Endothelial cell (in vitro differentiated cells): Measurements from ENCODE around the gene ITGAD. TPM values are rescaled to one million over a fixed set of nuclear protein-coding genes. Genes with fewer than 3 reads are reported as not detected.

Experiments used
- DNase-seq: peaks from one replicate; pipeline ENCODE4 v3.0.0; 2021; ENCODE audit warnings: low spot score
- H3K27ac Mint-ChIP-seq: one replicate; pipeline ENCODE4 v1.8.0; 2021; ENCODE audit warnings: mixed read lengths, inconsistent platforms; ENCODE audit not compliant: unreplicated experiment
- H3K27me3 Mint-ChIP-seq: one replicate; pipeline ENCODE4 v1.8.0; 2021; ENCODE audit warnings: mild to moderate bottlenecking, moderate library complexity, mixed read lengths, inconsistent platforms; ENCODE audit not compliant: unreplicated experiment
- H3K36me3 Mint-ChIP-seq: one replicate; pipeline ENCODE4 v1.8.0; 2021; ENCODE audit warnings: mild to moderate bottlenecking, low read depth, mixed read lengths, inconsistent platforms; ENCODE audit not compliant: unreplicated experiment
- H3K4me1 Mint-ChIP-seq: one replicate; pipeline ENCODE4 v1.8.0; 2021; ENCODE audit warnings: mild to moderate bottlenecking, mixed read lengths, inconsistent platforms; ENCODE audit not compliant: unreplicated experiment
- H3K4me3 Mint-ChIP-seq: one replicate; pipeline ENCODE4 v1.8.0; 2021; ENCODE audit warnings: mild to moderate bottlenecking, mixed read lengths, inconsistent platforms; ENCODE audit not compliant: unreplicated experiment
- H3K9me3 Mint-ChIP-seq: one replicate; pipeline ENCODE4 v1.8.0; 2021; ENCODE audit warnings: mixed read lengths, inconsistent platforms; ENCODE audit not compliant: unreplicated experiment
- total RNA-seq: library from RNA; stranded (reverse); fragmentation: NEBNext Ultra II Directional; extraction: Animal tissue kit (Norgen Biotek cat#: 25700); gene quantifications from one replicate; pipeline ENCODE4 v1.2.1, GENCODE V29; 2021; ENCODE audit not compliant: unreplicated experiment
- TF ChIP-seq, protein P1 (sequence below): fragments of 200-600 bp; sonication (generic); IDR thresholded peaks from one replicate; pipeline ENCODE4 v1.5.0; 2021; ENCODE audit warnings: antibody characterized with exemption; ENCODE audit not compliant: unreplicated experiment

ITGAD gene
- total RNA-seq, 1 donor from 2014 or later = not detected

DNA sequence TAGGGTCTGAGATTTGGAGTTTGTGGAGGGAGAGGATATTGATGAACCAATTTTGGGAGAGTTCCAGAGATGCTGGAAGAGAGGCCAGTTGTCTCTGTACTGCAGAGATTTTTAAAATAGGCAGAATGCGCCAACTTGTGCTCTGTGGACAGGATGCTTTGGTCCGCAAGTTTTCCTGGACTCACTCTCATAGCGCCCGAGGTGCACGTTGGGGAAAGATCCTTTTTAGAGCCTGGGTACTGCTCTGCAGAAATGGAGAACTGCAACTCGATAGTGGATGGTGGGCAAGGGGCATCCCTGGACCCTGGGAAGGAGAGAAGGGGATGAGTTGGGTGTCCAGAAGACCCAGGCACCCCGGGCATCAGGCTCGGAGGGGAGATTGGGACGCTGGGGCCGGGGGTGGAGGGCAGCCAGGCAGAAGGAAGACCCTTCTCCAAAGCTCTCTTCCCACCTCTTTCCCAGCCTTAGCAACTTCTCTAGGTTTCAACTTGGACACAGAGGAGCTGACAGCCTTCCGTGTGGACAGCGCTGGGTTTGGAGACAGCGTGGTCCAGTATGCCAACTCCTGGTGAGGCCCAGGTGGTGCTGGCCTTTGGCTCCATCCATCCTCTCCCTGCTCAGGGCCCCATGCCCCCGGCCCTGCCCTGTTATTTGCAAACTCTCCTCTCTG, 37.6 kb upstream of the ITGAD start:
- Mint-ChIP-seq H3K9me3 (no peaks in the 10 kb centered on the region), H3K4me3 (no peak overlapping the region), H3K27me3 (peaks cover 12% of the 10 kb centered on the region), H3K4me1 (no peaks in the 10 kb centered on the region), H3K36me3 (peaks cover 7% of the 10 kb centered on the region), H3K27ac (no peak overlapping the region)
- DNase-seq = no peak
- TF ChIP-seq, protein P1, sequence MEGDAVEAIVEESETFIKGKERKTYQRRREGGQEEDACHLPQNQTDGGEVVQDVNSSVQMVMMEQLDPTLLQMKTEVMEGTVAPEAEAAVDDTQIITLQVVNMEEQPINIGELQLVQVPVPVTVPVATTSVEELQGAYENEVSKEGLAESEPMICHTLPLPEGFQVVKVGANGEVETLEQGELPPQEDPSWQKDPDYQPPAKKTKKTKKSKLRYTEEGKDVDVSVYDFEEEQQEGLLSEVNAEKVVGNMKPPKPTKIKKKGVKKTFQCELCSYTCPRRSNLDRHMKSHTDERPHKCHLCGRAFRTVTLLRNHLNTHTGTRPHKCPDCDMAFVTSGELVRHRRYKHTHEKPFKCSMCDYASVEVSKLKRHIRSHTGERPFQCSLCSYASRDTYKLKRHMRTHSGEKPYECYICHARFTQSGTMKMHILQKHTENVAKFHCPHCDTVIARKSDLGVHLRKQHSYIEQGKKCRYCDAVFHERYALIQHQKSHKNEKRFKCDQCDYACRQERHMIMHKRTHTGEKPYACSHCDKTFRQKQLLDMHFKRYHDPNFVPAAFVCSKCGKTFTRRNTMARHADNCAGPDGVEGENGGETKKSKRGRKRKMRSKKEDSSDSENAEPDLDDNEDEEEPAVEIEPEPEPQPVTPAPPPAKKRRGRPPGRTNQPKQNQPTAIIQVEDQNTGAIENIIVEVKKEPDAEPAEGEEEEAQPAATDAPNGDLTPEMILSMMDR = no peak

DNA sequence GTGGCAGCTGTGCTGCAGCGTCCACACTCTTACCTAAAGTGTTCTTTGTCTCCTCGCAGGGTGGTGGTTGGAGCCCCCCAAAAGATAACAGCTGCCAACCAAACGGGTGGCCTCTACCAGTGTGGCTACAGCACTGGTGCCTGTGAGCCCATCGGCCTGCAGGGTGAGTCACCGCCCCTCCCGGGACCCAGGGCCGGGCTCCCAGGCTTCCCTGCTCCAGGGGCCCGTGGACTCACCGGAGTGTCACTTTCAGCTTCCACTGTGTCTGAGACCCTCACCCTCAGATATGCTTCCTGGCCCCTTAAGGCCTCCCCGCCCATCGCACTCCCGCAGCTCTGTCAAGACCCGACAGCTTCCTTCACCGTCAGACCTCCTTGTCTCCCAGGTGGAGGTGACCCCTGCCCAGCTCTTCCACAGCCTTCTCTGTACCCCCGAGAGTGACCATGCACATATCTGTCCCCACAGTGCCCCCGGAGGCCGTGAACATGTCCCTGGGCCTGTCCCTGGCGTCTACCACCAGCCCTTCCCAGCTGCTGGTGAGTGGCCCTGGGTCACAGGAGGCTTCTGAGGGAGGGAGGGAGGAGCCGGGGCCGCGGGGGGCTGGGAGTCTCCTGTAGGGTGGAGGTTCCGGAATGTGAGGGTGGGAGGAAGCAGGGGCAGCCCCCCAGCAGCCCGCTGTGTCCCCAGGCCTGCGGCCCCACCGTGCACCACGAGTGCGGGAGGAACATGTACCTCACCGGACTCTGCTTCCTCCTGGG, 36.4 kb upstream of the ITGAD start:
- Mint-ChIP-seq H3K27ac (no peak overlapping the region), H3K4me3 (no peak overlapping the region), H3K36me3 (peaks cover 7% of the 10 kb centered on the region), H3K9me3 (no peaks in the 10 kb centered on the region), H3K4me1 (no peaks in the 10 kb centered on the region), H3K27me3 (peaks cover 12% of the 10 kb centered on the region)
- TF ChIP-seq, protein P1 = no peak
- peak; percentile 23 for DNase-seq

DNA sequence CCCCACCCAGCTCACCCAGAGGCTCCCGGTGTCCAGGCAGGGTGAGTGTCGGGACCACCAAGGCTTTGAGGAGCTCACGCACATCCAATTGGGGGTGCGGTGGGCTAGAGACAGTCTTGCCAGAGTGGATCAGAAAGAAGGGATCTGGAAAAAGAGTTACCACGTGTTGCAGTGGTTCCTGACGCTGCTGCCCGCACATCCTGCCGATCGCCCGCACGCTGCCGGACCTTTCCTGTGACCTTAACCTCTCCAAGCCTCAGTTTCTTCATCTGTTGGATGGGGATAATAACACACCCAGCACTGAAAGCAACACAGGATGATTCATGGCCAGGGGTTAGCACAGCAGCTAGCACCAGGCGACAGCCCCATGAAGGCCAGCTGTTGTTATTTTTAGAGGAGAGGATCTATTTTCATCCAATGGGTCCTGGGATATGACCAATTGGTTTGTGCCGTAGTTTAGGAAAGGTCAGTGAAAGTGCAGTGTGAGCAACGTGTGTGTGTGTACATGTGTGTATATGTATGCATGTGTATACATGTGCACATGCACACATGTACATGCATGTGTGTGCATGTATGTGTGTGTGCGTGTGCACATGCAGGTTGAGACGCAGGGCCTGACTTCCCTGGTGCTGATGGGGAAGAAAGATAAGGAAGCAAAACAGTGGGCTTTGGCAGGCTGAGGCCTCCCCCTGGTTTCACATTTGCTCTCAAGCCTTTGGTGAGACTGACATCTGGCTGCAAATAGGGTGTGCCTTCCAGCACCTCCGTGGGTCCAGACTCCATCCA, 35.6 kb upstream of the ITGAD start:
- peaks cover 14% of the 10 kb centered on the region for H3K27me3 Mint-ChIP-seq
- H3K4me1 Mint-ChIP-seq = no peaks in the 10 kb centered on the region
- TF ChIP-seq, protein P1 = no peak
- H3K27ac Mint-ChIP-seq = no peak overlapping the region
- H3K36me3 Mint-ChIP-seq = peaks cover 7% of the 10 kb centered on the region
- H3K9me3 Mint-ChIP-seq = no peaks in the 10 kb centered on the region
- no peak for DNase-seq
- no peak overlapping the region for H3K4me3 Mint-ChIP-seq

DNA sequence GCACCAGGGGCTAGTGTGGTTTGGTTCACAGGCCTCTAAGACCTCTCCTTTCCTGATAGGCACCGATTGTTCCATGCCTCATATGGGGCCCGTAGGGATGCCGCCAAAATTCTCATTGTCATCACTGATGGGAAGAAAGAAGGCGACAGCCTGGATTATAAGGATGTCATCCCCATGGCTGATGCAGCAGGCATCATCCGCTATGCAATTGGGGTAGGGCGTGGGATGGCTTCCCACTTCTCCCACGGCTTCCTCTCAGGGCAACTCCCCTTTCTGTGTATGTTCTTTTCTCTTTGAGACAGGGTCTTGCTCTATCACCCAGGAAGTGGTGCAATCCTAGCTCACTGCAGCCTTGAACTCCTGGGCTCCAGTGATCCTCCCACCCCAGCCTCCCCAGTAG, 32.9 kb upstream of the ITGAD start:
- DNase-seq = no peak
- Mint-ChIP-seq H3K36me3 (peaks cover 3% of the 10 kb centered on the region), H3K4me3 (no peak overlapping the region)

More for the DNA sequence above, 32.9 kb upstream of the ITGAD start:
- Mint-ChIP-seq H3K27me3 (peaks cover 12% of the 10 kb centered on the region), H3K27ac (no peak overlapping the region), H3K9me3 (no peaks in the 10 kb centered on the region), H3K4me1 (no peaks in the 10 kb centered on the region)
- TF ChIP-seq, protein P1 = no peak
